ENCODE results near the gene PEAR1. TPM values are rescaled to one million over a fixed set of nuclear protein-coding genes. Genes with fewer than 3 reads are reported as not detected.
A peak's percentile ranks its signal among the peaks of the same experiment; 100 is the strongest.

Gene PEAR1
- total RNA-seq, 4 donors from 2014 or later, result 31.5 to 51.4 (median 39.7) TPM

DNA sequence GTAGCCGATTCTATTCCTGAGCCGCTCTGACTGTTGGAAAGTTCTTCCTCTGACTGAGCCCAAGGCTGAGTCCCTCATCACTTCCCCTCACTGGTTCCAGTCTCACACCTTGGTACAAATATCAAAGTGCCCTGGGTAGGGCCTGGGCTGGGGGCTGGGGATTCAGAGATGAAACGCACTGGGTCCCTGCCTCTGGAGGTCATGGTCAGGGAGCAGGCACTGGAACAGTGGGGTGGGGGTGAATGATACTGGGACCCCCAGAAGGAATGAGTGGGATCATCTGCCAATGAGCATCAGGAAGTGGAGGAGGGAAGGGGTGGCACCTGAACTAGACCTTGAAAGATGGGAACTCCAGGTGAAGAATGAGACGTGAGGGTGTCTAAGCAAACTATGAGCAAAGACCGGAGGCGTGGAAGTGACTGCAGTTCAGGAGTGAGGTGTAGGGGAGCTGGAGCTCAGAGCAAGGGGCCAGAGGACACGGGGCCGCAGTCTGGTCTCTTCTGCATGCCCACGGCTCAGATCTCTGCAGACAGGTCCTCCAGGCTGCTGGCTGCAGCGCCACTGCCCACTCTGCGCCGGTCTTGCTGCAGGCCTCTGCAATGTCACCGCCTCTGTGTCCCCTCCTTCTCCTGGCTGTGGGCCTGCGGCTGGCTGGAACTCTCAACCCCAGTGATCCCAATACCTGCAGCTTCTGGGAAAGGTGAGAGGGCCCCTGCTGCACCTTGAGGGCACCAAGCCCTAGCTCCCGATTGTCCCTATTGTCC lies 10.0 kb downstream of the PEAR1 start:
- H3K4me1 ChIP-seq, result peaks cover 0 to 100% (median 52%) of the 10 kb centered on the region in 4 donors
- no peak overlapping the region for H3K4me3 ChIP-seq
- no peak for DNase-seq (ENCODE audit: low spot score in 2 of 2)
- H3K36me3 ChIP-seq, result peaks cover 0 to 24% (median 0%) of the 10 kb centered on the region in 3 donors
- 69 to 73% methylated on average over 15 of the region's 15 CpGs for WGBS, 2 donors
- peaks cover 0 to 8% of the 10 kb centered on the region in 2 donors for H3K27me3 ChIP-seq
- no peaks in the 10 kb centered on the region for H3K9me3 ChIP-seq
- TF ChIP-seq, protein P1, sequence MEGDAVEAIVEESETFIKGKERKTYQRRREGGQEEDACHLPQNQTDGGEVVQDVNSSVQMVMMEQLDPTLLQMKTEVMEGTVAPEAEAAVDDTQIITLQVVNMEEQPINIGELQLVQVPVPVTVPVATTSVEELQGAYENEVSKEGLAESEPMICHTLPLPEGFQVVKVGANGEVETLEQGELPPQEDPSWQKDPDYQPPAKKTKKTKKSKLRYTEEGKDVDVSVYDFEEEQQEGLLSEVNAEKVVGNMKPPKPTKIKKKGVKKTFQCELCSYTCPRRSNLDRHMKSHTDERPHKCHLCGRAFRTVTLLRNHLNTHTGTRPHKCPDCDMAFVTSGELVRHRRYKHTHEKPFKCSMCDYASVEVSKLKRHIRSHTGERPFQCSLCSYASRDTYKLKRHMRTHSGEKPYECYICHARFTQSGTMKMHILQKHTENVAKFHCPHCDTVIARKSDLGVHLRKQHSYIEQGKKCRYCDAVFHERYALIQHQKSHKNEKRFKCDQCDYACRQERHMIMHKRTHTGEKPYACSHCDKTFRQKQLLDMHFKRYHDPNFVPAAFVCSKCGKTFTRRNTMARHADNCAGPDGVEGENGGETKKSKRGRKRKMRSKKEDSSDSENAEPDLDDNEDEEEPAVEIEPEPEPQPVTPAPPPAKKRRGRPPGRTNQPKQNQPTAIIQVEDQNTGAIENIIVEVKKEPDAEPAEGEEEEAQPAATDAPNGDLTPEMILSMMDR (IDR thresholded peaks at IDR 0.05), result no peak
- TF ChIP-seq POLR2A (IDR thresholded peaks at IDR 0.05) (no peak), EP300 (IDR thresholded peaks at IDR 0.05) (no peak)
- H3K27ac ChIP-seq, result peak overlapping the region in 2 of 4 donors; percentile 69 to 97

DNA sequence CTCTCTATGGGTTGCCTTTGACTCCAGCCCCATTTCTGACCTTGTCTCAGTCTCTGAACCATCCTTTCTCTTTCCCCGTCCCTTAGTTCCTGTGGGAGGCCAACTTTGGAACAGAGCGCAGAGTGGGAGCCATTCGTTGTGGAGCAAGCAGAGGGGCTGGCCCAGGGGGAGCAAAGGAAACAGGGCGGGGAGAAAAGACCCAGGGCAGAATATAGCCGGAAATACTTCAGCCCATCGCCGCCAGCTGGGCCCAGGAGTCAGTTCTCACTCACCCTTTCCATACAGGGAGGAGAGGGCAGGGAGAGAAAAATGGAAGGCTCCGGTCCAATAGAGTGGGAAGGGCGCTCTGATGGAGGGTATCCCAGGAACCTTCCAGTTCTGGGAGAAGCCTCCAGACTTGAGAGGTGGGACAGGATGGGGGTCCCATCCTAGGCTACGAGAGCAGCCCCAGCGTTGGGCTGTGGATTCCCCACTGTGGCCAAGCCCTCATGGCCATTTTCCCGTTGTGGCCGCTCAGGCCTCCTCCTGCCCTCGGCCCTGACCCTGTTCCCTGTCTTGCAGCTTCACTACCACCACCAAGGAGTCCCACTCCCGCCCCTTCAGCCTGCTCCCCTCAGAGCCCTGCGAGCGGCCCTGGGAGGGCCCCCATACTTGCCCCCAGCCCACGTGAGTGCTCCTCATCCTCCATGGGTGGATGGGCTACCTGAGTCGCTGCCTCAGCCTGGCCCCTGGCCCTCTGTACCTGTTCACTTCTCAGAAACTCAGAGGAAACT lies 10.9 kb downstream of the PEAR1 start:
- H3K27me3 ChIP-seq, result peaks cover 0 to 8% of the 10 kb centered on the region in 2 donors
- H3K27ac ChIP-seq, result peak overlapping the region in 2 of 4 donors; percentile 56 to 97
- TF ChIP-seq, protein P1 (IDR thresholded peaks at IDR 0.05), result no peak
- no peak for TF ChIP-seq POLR2A (IDR thresholded peaks at IDR 0.05)
- no peak for TF ChIP-seq EP300 (IDR thresholded peaks at IDR 0.05)

DNA sequence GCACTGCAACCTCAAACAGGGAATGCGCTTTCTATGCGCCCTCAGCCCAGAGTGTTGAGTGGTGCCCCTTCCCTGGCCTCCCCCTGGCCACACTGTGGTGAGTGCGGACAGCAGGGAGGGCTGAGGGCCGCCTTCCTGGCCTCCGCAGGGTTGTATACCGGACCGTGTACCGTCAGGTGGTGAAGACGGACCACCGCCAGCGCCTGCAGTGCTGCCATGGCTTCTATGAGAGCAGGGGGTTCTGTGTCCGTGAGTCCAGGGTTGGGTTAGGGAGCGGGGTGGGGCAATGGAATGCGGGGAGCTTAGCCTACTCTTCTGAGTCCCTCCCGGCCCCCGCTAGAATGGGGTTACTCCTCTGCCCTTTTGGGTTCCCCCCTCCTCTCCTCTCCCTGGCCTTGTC lies 11.7 kb downstream of the PEAR1 start:
- WGBS, 2 donors, result 70 to 73% methylated on average over 7 to 16 of the region's 16 CpGs
- H3K27me3 ChIP-seq, result peaks cover 0 to 14% of the 10 kb centered on the region in 2 donors
- H3K4me3 ChIP-seq, result no peak overlapping the region
- TF ChIP-seq EP300 (IDR thresholded peaks at IDR 0.05) (no peak), POLR2A (IDR thresholded peaks at IDR 0.05) (no peak)
- TF ChIP-seq, protein P1 (IDR thresholded peaks at IDR 0.05), result no peak
- H3K4me1 ChIP-seq, result peaks cover 0 to 100% (median 40%) of the 10 kb centered on the region in 4 donors
- peaks cover 0 to 32% (median 0%) of the 10 kb centered on the region in 3 donors for H3K36me3 ChIP-seq
- no peaks in the 10 kb centered on the region for H3K9me3 ChIP-seq
- no peak for DNase-seq (ENCODE audit: low spot score in 2 of 2)
- peak overlapping the region in 2 of 4 donors; percentile 6 to 50 for H3K27ac ChIP-seq

More for the DNA sequence above, 10.9 kb downstream of the PEAR1 start:
- 53 to 60% methylated on average over 19 of the region's 19 CpGs for WGBS, 2 donors
- no peak for DNase-seq (ENCODE audit: low spot score in 2 of 2)
- H3K4me1 ChIP-seq, result peaks cover 0 to 100% (median 48%) of the 10 kb centered on the region in 4 donors
- no peak overlapping the region for H3K4me3 ChIP-seq
- no peaks in the 10 kb centered on the region for H3K9me3 ChIP-seq
- H3K36me3 ChIP-seq, result peaks cover 0 to 28% (median 0%) of the 10 kb centered on the region in 3 donors

DNA sequence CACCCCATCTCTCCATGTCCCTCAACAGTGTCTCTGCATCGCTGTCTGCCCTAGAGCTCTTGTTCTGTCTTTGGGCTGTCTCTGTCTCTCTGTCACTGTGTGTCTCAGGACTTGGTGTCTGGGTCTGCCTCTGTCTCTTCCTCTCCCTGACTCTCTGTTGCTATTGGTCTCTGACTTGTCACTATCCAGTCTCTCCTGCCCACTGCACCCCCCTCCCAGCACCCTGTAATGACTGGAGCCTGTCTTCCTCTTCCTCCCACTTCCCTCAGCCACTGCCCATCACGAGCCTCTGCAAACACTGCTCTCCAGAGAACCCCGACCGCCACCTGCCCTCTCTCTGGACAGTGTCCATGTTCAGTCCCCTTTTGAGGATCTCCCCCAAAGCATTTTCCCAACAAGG lies 12.1 kb downstream of the PEAR1 start:
- peaks cover 0 to 32% (median 0%) of the 10 kb centered on the region in 3 donors for H3K36me3 ChIP-seq

More for the DNA sequence above, 12.1 kb downstream of the PEAR1 start:
- 40 to 50% methylated on average over 4 of the region's 4 CpGs for WGBS, 2 donors
- Histone ChIP-seq H3K27ac (peak overlapping the region in 2 of 4 donors; percentile 6 to 50), H3K4me3 (no peak overlapping the region), H3K9me3 (no peaks in the 10 kb centered on the region), H3K4me1 (peaks cover 0 to 100% (median 37%) of the 10 kb centered on the region in 4 donors), H3K27me3 (peaks cover 0 to 14% of the 10 kb centered on the region in 2 donors)
- DNase-seq (ENCODE audit: low spot score in 2 of 2), result no peak
- TF ChIP-seq, protein P1 (IDR thresholded peaks at IDR 0.05), result no peak
- TF ChIP-seq POLR2A (IDR thresholded peaks at IDR 0.05), result no peak
- TF ChIP-seq EP300 (IDR thresholded peaks at IDR 0.05), result no peak
